K562 (cell line): Measurements from ENCODE around the gene ABCB6. TPM values are rescaled to one million over a fixed set of nuclear protein-coding genes. Genes with fewer than 3 reads are reported as not detected.

Source experiments
- BCOR ChIP-seq: fragments of 450-650 bp; IDR thresholded peaks from 2 replicates; pipeline ENCODE4 v1.6.1; 2016
- NR1H2 ChIP-seq: sonication (generic); formaldehyde crosslinking; IDR thresholded peaks from 2 replicates; pipeline ENCODE4 v1.4.0; 2020; ENCODE audit warnings: mild to moderate bottlenecking, missing genetic modification reagents
- NR3C1 ChIP-seq: sonication (generic); formaldehyde crosslinking; IDR thresholded peaks from 2 replicates; pipeline ENCODE4 v1.8.1; 2022; ENCODE audit warnings: missing genetic modification reagents
- PKNOX1 ChIP-seq: fragments of 450-650 bp; IDR thresholded peaks from 2 replicates; pipeline ENCODE4 v1.6.1; 2016
- POU5F1 ChIP-seq: fragments of 150-350 bp; IDR thresholded peaks from 2 replicates; pipeline ENCODE4 v1.6.1; 2014; ENCODE audit warnings: borderline replicate concordance, low read length, low read depth, mild to moderate bottlenecking; ENCODE audit not compliant: partially characterized antibody
- ZNF318 ChIP-seq, 2 experiments: fragments of 450-650 bp; IDR thresholded peaks; 2 replicates each; pipeline ENCODE4 v1.6.1; 2016; ENCODE audit warnings: mild to moderate bottlenecking in 2 of 2, borderline replicate concordance in 1 of 2, low read depth in 1 of 2, moderate library complexity in 1 of 2
- ZNF507 ChIP-seq: conservative IDR thresholded peaks from 2 replicates; pipeline ENCODE4 v1.6.1; 2017; ENCODE audit warnings: missing genetic modification characterization, missing compliant biosample characterization
- polyA plus RNA-seq, 8 experiments: library from polyadenylated mRNA; depleted of rRNA in 4 of 8; stranded (reverse) in 5 of 8; unstranded in 3 of 8; fragments of >200 nt; fragmentation: Nextera tagmentation in 2 of 8; fragmentation: Illumina TruSeq in 1 of 8; extraction: Ambion mirVana in 2 of 8; extraction: Trizol in 1 of 8; gene quantifications; 2 replicates each; pipeline versions ENCODE4 v1.2.1 to v1.2.3, GENCODE V29; 2011 to 2014; ENCODE audit warnings: inconsistent platforms in 1 of 8, missing spikeins in 1 of 8
- total RNA-seq, 7 experiments: library from RNA; depleted of rRNA in 6 of 7; stranded (reverse); fragments of >200 nt in 6 of 7; fragmentation: Illumina TruSeq in 2 of 7; extraction: Trizol in 2 of 7; gene quantifications; 2 replicates each; pipeline versions ENCODE4 v1.2.1 to v1.2.3, GENCODE V29; 2011 to 2021; ENCODE audit warnings: low replicate concordance in 1 of 7
- TF ChIP-seq, protein P1 (sequence below): fragments of 450-650 bp; conservative IDR thresholded peaks from 2 replicates; pipeline ENCODE4 v1.6.1; 2016; ENCODE audit warnings: missing genetic modification characterization, low read depth, mild to moderate bottlenecking, control low read depth, missing compliant biosample characterization
- TF ChIP-seq, protein P2 (sequence below): fragments of 200-800 bp; sonication (Bioruptor generic); IDR thresholded peaks from 2 replicates; pipeline ENCODE4 v1.6.1; 2017; ENCODE audit warnings: missing genetic modification characterization, missing compliant biosample characterization
- TF ChIP-seq, protein P3 (sequence below): fragments of 150-350 bp; conservative IDR thresholded peaks from 2 replicates; pipeline ENCODE4 v1.6.1; 2014; ENCODE audit warnings: low read length

ABCB6 gene
- total and polyA plus RNA-seq, 9 of the 15 experiments (the other 6 are each of a cell fraction or from before 2014, with no cell fraction given) = 3.7 to 29.8 (median 16.8) TPM

- TF ChIP-seq ZNF318 (IDR thresholded peaks at IDR 0.05; ENCODE audit: borderline replicate concordance in 1 of 2, low read depth in 1 of 2) (no peak), ZNF507 (tag) (no peak), PKNOX1 (no peak), POU5F1 (no peak), NR3C1 (CRISPR knock-in tag) (no peak), BCOR (peak; percentile 33; the same call in 1 of the 2 replicates), NR1H2 (CRISPR knock-in tag) (no peak)
- TF ChIP-seq, protein P1, sequence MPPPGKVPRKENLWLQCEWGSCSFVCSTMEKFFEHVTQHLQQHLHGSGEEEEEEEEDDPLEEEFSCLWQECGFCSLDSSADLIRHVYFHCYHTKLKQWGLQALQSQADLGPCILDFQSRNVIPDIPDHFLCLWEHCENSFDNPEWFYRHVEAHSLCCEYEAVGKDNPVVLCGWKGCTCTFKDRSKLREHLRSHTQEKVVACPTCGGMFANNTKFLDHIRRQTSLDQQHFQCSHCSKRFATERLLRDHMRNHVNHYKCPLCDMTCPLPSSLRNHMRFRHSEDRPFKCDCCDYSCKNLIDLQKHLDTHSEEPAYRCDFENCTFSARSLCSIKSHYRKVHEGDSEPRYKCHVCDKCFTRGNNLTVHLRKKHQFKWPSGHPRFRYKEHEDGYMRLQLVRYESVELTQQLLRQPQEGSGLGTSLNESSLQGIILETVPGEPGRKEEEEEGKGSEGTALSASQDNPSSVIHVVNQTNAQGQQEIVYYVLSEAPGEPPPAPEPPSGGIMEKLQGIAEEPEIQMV = no peak
- TF ChIP-seq, protein P2, sequence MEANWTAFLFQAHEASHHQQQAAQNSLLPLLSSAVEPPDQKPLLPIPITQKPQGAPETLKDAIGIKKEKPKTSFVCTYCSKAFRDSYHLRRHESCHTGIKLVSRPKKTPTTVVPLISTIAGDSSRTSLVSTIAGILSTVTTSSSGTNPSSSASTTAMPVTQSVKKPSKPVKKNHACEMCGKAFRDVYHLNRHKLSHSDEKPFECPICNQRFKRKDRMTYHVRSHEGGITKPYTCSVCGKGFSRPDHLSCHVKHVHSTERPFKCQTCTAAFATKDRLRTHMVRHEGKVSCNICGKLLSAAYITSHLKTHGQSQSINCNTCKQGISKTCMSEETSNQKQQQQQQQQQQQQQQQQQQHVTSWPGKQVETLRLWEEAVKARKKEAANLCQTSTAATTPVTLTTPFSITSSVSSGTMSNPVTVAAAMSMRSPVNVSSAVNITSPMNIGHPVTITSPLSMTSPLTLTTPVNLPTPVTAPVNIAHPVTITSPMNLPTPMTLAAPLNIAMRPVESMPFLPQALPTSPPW (CRISPR knock-in tag) = peak; percentile 83
- TF ChIP-seq, protein P3, sequence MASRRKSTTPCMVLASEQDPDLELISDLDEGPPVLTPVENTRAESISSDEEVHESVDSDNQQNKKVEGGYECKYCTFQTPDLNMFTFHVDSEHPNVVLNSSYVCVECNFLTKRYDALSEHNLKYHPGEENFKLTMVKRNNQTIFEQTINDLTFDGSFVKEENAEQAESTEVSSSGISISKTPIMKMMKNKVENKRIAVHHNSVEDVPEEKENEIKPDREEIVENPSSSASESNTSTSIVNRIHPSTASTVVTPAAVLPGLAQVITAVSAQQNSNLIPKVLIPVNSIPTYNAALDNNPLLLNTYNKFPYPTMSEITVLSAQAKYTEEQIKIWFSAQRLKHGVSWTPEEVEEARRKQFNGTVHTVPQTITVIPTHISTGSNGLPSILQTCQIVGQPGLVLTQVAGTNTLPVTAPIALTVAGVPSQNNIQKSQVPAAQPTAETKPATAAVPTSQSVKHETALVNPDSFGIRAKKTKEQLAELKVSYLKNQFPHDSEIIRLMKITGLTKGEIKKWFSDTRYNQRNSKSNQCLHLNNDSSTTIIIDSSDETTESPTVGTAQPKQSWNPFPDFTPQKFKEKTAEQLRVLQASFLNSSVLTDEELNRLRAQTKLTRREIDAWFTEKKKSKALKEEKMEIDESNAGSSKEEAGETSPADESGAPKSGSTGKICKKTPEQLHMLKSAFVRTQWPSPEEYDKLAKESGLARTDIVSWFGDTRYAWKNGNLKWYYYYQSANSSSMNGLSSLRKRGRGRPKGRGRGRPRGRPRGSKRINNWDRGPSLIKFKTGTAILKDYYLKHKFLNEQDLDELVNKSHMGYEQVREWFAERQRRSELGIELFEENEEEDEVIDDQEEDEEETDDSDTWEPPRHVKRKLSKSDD = no peak
Observed at GRCh38 chr2:219160186-219161017, 58.4 kb downstream of the ABCB6 start, which contains the start of gene NHEJ1 (continued).
